Mesendoderm (in vitro differentiated cells): ENCODE results near the gene EPG5.

Source experiments
- DNase-seq: peaks from one replicate; pipeline ENCODE4 v3.0.0; 2013
- H2AK5ac ChIP-seq: 2 replicates; pipeline ENCODE4 v1.6.1; 2013; ENCODE audit warnings: low read length, inconsistent platforms
- H2BK120ac ChIP-seq: 2 replicates; pipeline ENCODE4 v1.6.1; 2013; ENCODE audit warnings: low read depth, mild to moderate bottlenecking, low read length, moderate library complexity, mixed read lengths
- H2BK15ac ChIP-seq: replicated peaks from 2 replicates; pipeline ENCODE4 v1.6.1; 2013; ENCODE audit warnings: low read depth, mild to moderate bottlenecking, moderate library complexity
- H2BK5ac ChIP-seq: 2 replicates; pipeline ENCODE4 v1.6.1; 2013; ENCODE audit warnings: low read length, inconsistent platforms
- H3K18ac ChIP-seq: 2 replicates; pipeline ENCODE4 v1.6.1; 2013; ENCODE audit warnings: mild to moderate bottlenecking, low read length, mixed read lengths
- H3K23ac ChIP-seq: one replicate; pipeline ENCODE4 v1.6.1; 2013; ENCODE audit warnings: low read length
- H3K27ac ChIP-seq: 2 replicates; pipeline ENCODE4 v1.5.1; 2013; ENCODE audit warnings: low read depth, mild to moderate bottlenecking, inconsistent platforms, low read length, moderate library complexity
- H3K27me3 ChIP-seq: 2 replicates; pipeline ENCODE4 v1.6.1; 2013; ENCODE audit warnings: low read length, control low read depth, mild to moderate bottlenecking, inconsistent platforms; ENCODE audit not compliant: insufficient read depth, poor library complexity
- H3K36me3 ChIP-seq: 2 replicates; pipeline ENCODE4 v1.6.1; 2013; ENCODE audit warnings: low read length, inconsistent platforms; ENCODE audit not compliant: control insufficient read depth, insufficient read depth
- H3K4ac ChIP-seq: one replicate; pipeline ENCODE4 v1.6.1; 2013; ENCODE audit warnings: low read depth, mild to moderate bottlenecking, low read length, moderate library complexity
- H3K4me1 ChIP-seq: 2 replicates; pipeline ENCODE4 v1.6.1; 2013; ENCODE audit warnings: low read depth, low read length, inconsistent platforms; ENCODE audit not compliant: control insufficient read depth
- H3K4me2 ChIP-seq: 2 replicates; pipeline ENCODE4 v1.6.1; 2013; ENCODE audit warnings: low read length
- H3K4me3 ChIP-seq: 2 replicates; pipeline ENCODE4 v1.5.1; 2013; ENCODE audit warnings: mild to moderate bottlenecking, low read length
- H3K56ac ChIP-seq: one replicate; pipeline ENCODE4 v1.6.1; 2013; ENCODE audit warnings: low read length
- H3K79me1 ChIP-seq: 2 replicates; pipeline ENCODE4 v1.6.1; 2013; ENCODE audit warnings: low read length, inconsistent platforms
- H3K79me2 ChIP-seq: 2 replicates; pipeline ENCODE4 v1.6.1; 2013; ENCODE audit warnings: mild to moderate bottlenecking, low read length; ENCODE audit not compliant: control insufficient read depth, insufficient read depth
- H3K9ac ChIP-seq: 2 replicates; pipeline ENCODE4 v1.6.1; 2013; ENCODE audit warnings: low read length, inconsistent platforms
- H4K5ac ChIP-seq: one replicate; pipeline ENCODE4 v1.6.1; 2013; ENCODE audit warnings: low read length
- H4K8ac ChIP-seq: one replicate; pipeline ENCODE4 v1.6.1; 2013; ENCODE audit warnings: low read depth, mild to moderate bottlenecking, control low read depth, low read length, moderate library complexity
- WGBS: extraction: QIAGEN DNeasy Blood & Tissue Kit; methylation state at CpG from one replicate; pipeline ENCODE4 v1.1.7; 2013; ENCODE audit warnings: low lambda C conversion rate, missing lambda C conversion rate; ENCODE audit not compliant: insufficient coverage; ENCODE audit errors: extremely low coverage; 5-methylcytosine and 5-hydroxymethylcytosine counted together

The EPG5 gene

DNA sequence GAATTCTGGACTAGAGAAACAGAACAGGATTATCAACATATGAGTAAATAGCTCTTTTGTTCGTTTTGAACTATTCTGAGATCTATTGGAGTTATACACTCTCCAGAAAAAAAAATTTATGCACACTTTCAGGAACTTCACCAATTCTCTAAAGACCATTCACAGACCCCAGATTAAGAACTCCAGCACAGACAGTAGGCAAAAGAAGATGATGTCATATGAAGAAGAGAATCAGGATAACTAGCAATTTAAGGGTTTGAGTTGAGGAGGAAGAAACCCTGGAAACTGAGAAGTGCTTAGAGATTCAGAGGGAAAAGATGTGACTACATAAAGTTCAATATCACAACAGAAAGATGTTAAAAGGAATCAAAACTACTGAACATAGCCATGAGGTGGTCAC, 71.8 kb downstream of the EPG5 start:
- H2BK15ac ChIP-seq: no peak overlapping the region
- no peak overlapping the region for H2BK5ac ChIP-seq
- no peak overlapping the region for H4K5ac ChIP-seq
- no peak overlapping the region for H3K4me3 ChIP-seq
- WGBS: no CpG with 5 or more reads among the region's 1 CpG
- no peaks in the 10 kb centered on the region for H3K79me2 ChIP-seq
- no peak for DNase-seq
- no peaks in the 10 kb centered on the region for H3K4me1 ChIP-seq
- no peak overlapping the region for H2AK5ac ChIP-seq
- no peak overlapping the region for H2BK120ac ChIP-seq
- H3K4me2 ChIP-seq: no peak overlapping the region
- no peak overlapping the region for H3K18ac ChIP-seq
- H3K9ac ChIP-seq: no peak overlapping the region
- H3K79me1 ChIP-seq: no peaks in the 10 kb centered on the region
- H4K8ac ChIP-seq: no peak overlapping the region
- no peak overlapping the region for H3K56ac ChIP-seq
- H3K36me3 ChIP-seq: no peaks in the 10 kb centered on the region
- H3K27me3 ChIP-seq: no peaks in the 10 kb centered on the region
- no peak overlapping the region for H3K27ac ChIP-seq
- H3K4ac ChIP-seq: no peak overlapping the region
- no peak overlapping the region for H3K23ac ChIP-seq

DNA sequence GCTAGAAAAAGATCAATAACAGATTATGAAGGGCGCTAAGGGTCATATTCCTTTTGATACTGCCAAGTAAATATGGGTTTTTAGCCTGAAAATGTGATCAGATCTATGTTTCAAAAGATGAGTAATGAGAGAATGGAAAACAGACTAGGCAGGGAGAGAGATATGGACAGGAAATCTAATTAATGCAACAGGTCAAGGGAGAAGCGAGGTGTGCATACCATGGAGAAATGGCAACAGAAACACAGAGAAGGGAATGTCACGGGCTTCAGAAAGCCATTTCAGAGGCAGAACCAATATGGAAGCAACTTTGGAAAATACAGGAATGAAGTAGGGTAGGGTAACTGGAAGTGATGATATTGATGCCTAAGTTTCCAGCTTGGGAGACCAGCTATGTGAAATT, 72.3 kb downstream of the EPG5 start:
- no peak overlapping the region for H4K8ac ChIP-seq
- no peak overlapping the region for H3K27ac ChIP-seq
- no peaks in the 10 kb centered on the region for H3K4me1 ChIP-seq
- H3K79me2 ChIP-seq: no peaks in the 10 kb centered on the region
- no peak overlapping the region for H3K18ac ChIP-seq
- no peak overlapping the region for H3K9ac ChIP-seq
- H3K23ac ChIP-seq: no peak overlapping the region
- no peak overlapping the region for H3K4ac ChIP-seq
- H3K4me3 ChIP-seq: no peak overlapping the region
- no peak overlapping the region for H4K5ac ChIP-seq
- no peak overlapping the region for H2BK120ac ChIP-seq
- H3K56ac ChIP-seq: no peak overlapping the region
- no peaks in the 10 kb centered on the region for H3K79me1 ChIP-seq
- H3K4me2 ChIP-seq: no peak overlapping the region
- no peaks in the 10 kb centered on the region for H3K27me3 ChIP-seq
- H2BK15ac ChIP-seq: no peak overlapping the region
- no peak overlapping the region for H2AK5ac ChIP-seq
- no peaks in the 10 kb centered on the region for H3K36me3 ChIP-seq
- no CpG with 5 or more reads among the region's 3 CpGs for WGBS
- DNase-seq: no peak
- H2BK5ac ChIP-seq: no peak overlapping the region

GRCh38 chr18:45891806-45892205, 75.3 kb downstream of the EPG5 start:
- Histone ChIP-seq H2BK15ac (no peak overlapping the region), H3K18ac (no peak overlapping the region), H3K79me1 (no peaks in the 10 kb centered on the region), H3K27me3 (no peaks in the 10 kb centered on the region), H3K27ac (no peak overlapping the region), H3K9ac (no peak overlapping the region), H3K56ac (no peak overlapping the region), H4K5ac (no peak overlapping the region), H3K4me3 (no peak overlapping the region), H3K36me3 (no peaks in the 10 kb centered on the region), H3K4ac (no peak overlapping the region), H3K4me1 (no peaks in the 10 kb centered on the region), H2BK120ac (no peak overlapping the region), H4K8ac (no peak overlapping the region), H2BK5ac (no peak overlapping the region), H3K23ac (no peak overlapping the region), H3K79me2 (no peaks in the 10 kb centered on the region), H3K4me2 (no peak overlapping the region), H2AK5ac (no peak overlapping the region)
- WGBS: no CpG with 5 or more reads among the region's 2 CpGs
- DNase-seq: no peak

GRCh38 chr18:45890606-45891005, 76.5 kb downstream of the EPG5 start:
- no CpG with 5 or more reads among the region's 1 CpG for WGBS
- H3K36me3 ChIP-seq: no peaks in the 10 kb centered on the region

DNA sequence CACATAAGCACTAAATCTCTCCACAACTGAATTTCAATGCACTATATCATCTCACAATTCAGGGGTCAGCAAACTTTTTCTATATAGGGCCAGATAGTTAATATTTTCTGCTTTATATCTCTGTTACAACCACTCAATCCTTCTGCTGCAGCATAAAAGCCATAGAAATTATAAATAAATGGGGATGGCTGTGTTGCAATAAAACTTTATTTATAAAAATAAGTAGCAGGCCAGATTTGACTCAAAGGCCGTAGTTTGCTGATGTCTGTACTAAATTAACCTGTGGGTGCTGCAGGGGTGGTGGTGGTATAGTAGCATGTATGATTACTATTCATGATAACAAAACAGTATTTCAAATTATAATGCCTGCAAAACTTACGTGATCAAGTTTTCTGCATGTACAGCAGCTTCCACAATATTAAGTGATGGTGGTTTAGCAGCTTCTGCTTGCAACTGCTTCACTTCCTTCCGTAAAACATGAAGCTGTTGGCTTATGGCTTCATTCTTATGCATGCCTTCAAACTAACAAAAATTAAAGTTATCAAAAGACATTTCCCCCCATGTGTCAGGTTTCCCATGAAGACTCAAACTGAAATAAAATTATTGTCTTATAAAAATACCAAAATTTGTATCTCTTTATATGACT, 77.6 kb downstream of the EPG5 start:
- Histone ChIP-seq H2AK5ac (no peak overlapping the region), H3K79me2 (no peaks in the 10 kb centered on the region), H2BK15ac (no peak overlapping the region), H3K4me1 (no peaks in the 10 kb centered on the region), H3K27me3 (no peaks in the 10 kb centered on the region), H3K4me3 (no peak overlapping the region), H3K79me1 (no peaks in the 10 kb centered on the region), H4K8ac (no peak overlapping the region), H2BK5ac (no peak overlapping the region), H4K5ac (no peak overlapping the region), H3K9ac (no peak overlapping the region), H3K4me2 (no peak overlapping the region), H3K23ac (no peak overlapping the region), H3K36me3 (no peaks in the 10 kb centered on the region), H3K56ac (no peak overlapping the region), H3K18ac (no peak overlapping the region), H3K4ac (no peak overlapping the region), H2BK120ac (no peak overlapping the region), H3K27ac (no peak overlapping the region)
- no CpG with 5 or more reads among the region's 3 CpGs for WGBS
- no peak for DNase-seq

More at GRCh38 chr18:45890606-45891005, 76.5 kb downstream of the EPG5 start:
- Histone ChIP-seq H3K4me2 (no peak overlapping the region), H2BK5ac (no peak overlapping the region), H3K4me1 (no peaks in the 10 kb centered on the region), H2BK120ac (no peak overlapping the region), H3K18ac (no peak overlapping the region), H3K27ac (no peak overlapping the region), H3K27me3 (no peaks in the 10 kb centered on the region), H3K23ac (no peak overlapping the region), H2BK15ac (no peak overlapping the region), H3K79me1 (no peaks in the 10 kb centered on the region), H3K79me2 (no peaks in the 10 kb centered on the region), H3K56ac (no peak overlapping the region), H2AK5ac (no peak overlapping the region), H3K9ac (no peak overlapping the region), H3K4me3 (no peak overlapping the region), H4K5ac (no peak overlapping the region), H3K4ac (no peak overlapping the region), H4K8ac (no peak overlapping the region)
- no peak for DNase-seq

DNA sequence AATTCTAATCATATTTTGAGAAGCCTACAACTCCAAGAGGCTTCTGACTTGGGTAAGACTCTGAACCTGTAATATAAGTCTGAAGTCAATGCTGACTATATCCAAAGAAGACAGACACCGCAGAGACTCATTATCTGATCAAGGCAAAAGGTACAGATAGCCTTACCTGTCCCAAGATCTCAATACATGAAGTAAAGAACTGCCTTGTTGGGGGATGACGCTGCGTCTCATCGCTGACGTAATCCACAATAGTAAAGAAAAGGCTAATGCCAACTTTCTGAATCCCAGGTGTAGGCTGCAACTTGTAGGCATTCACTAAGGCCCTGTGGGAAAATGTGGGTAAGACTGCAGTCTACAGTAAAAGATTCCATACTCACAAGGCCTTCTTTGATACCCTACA, 79.5 kb downstream of the EPG5 start:
- Histone ChIP-seq H3K9ac (no peak overlapping the region), H3K56ac (no peak overlapping the region), H4K8ac (no peak overlapping the region), H2AK5ac (no peak overlapping the region), H3K4me1 (no peaks in the 10 kb centered on the region), H2BK15ac (no peak overlapping the region), H3K79me1 (no peaks in the 10 kb centered on the region), H3K27me3 (no peaks in the 10 kb centered on the region), H2BK5ac (no peak overlapping the region), H3K27ac (no peak overlapping the region), H3K4me3 (no peak overlapping the region), H4K5ac (no peak overlapping the region), H3K79me2 (no peaks in the 10 kb centered on the region), H3K4me2 (no peak overlapping the region), H3K23ac (no peak overlapping the region), H3K36me3 (no peaks in the 10 kb centered on the region), H3K18ac (no peak overlapping the region), H3K4ac (no peak overlapping the region), H2BK120ac (no peak overlapping the region)
- WGBS: no CpG with 5 or more reads among the region's 5 CpGs
- no peak for DNase-seq
